ENCODE measurements around the gene MRPS16.

MRPS16 gene

GRCh38 chr10:73228247-73228646, 24.2 kb downstream of the MRPS16 start:
- no peak for TF ChIP-seq EZH2 (IDR thresholded peaks at IDR 0.05; ENCODE audit: borderline replicate concordance, low read length)
- Histone ChIP-seq H3K4me2 (ENCODE audit: low read length) (no peak overlapping the region), H3K9ac (ENCODE audit: low read length) (no peak overlapping the region)

DNA sequence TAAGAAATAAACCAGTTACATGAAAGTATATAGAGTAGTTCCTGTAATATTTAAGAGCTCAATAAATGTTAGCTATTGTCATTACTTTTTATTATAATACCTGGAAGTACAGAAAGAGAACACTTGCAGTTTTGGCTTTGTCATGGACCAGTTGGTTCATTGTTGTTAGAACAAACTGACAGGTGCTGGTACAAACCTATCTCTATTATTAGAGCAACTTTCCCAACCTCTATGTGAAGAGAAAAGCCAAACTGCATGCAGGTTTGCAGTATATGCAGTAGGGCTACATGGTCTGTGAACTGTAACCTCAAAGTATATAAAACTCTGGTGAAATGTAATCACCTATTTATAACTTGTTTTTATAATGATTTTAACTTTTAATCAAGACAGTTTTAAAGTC, 25.8 kb downstream of the MRPS16 start:
- Histone ChIP-seq H3F3A (ENCODE audit: insufficient read depth, low read length) (no peaks in the 10 kb centered on the region), H3K9me2 (ENCODE audit: low read depth, low read length) (no peaks in the 10 kb centered on the region), H3K27me3 (ENCODE audit: insufficient read depth, low read length) (no peaks in the 10 kb centered on the region), H3K9ac (ENCODE audit: low read length) (no peak overlapping the region), H3K9me3 (ENCODE audit: low read length) (no peaks in the 10 kb centered on the region), H3K4me1 (ENCODE audit: insufficient read depth, low read length, severe bottlenecking) (no peaks in the 10 kb centered on the region), H3K27ac (ENCODE audit: low read depth, low read length, poor library complexity, severe bottlenecking) (no peak overlapping the region), H3K79me2 (ENCODE audit: insufficient read depth, low read length) (no peaks in the 10 kb centered on the region), H2AFZ (ENCODE audit: low read length) (no peak overlapping the region), H3K36me3 (ENCODE audit: insufficient read depth, low read length) (no peaks in the 10 kb centered on the region), H3K4me2 (ENCODE audit: low read length) (no peak overlapping the region), H4K20me1 (ENCODE audit: insufficient read depth, low read length) (no peaks in the 10 kb centered on the region), H3K4me3 (ENCODE audit: low read depth, low read length, poor library complexity, severe bottlenecking) (no peak overlapping the region)
- TF ChIP-seq EZH2 (IDR thresholded peaks at IDR 0.05; ENCODE audit: borderline replicate concordance, low read length): no peak
- no peak for TF ChIP-seq CTCF (IDR thresholded peaks at IDR 0.05; ENCODE audit: low read length)

More at GRCh38 chr10:73228247-73228646, 24.2 kb downstream of the MRPS16 start:
- H3K27ac ChIP-seq (ENCODE audit: low read depth, low read length, poor library complexity, severe bottlenecking): no peak overlapping the region
- no peaks in the 10 kb centered on the region for H3K79me2 ChIP-seq (ENCODE audit: insufficient read depth, low read length)
- H3K36me3 ChIP-seq (ENCODE audit: insufficient read depth, low read length): no peaks in the 10 kb centered on the region
- H4K20me1 ChIP-seq (ENCODE audit: insufficient read depth, low read length): no peaks in the 10 kb centered on the region
- no peaks in the 10 kb centered on the region for H3K9me2 ChIP-seq (ENCODE audit: low read depth, low read length)
- no peaks in the 10 kb centered on the region for H3F3A ChIP-seq (ENCODE audit: insufficient read depth, low read length)
- H2AFZ ChIP-seq (ENCODE audit: low read length): no peak overlapping the region
- no peaks in the 10 kb centered on the region for H3K4me1 ChIP-seq (ENCODE audit: insufficient read depth, low read length, severe bottlenecking)
- no peaks in the 10 kb centered on the region for H3K27me3 ChIP-seq (ENCODE audit: insufficient read depth, low read length)
- H3K9me3 ChIP-seq (ENCODE audit: low read length): no peaks in the 10 kb centered on the region
- no peak overlapping the region for H3K4me3 ChIP-seq (ENCODE audit: low read depth, low read length, poor library complexity, severe bottlenecking)

- Histone ChIP-seq H3K4me2 (ENCODE audit: low read length) (no peak overlapping the region), H3K9me2 (ENCODE audit: low read depth, low read length) (no peaks in the 10 kb centered on the region), H3K27ac (ENCODE audit: low read depth, low read length, poor library complexity, severe bottlenecking) (no peak overlapping the region), H3K79me2 (ENCODE audit: insufficient read depth, low read length) (no peaks in the 10 kb centered on the region), H3K9me3 (ENCODE audit: low read length) (no peaks in the 10 kb centered on the region), H3K9ac (ENCODE audit: low read length) (no peak overlapping the region), H3K4me1 (ENCODE audit: insufficient read depth, low read length, severe bottlenecking) (no peaks in the 10 kb centered on the region), H3K4me3 (ENCODE audit: low read depth, low read length, poor library complexity, severe bottlenecking) (no peak overlapping the region), H3K36me3 (ENCODE audit: insufficient read depth, low read length) (no peaks in the 10 kb centered on the region), H2AFZ (ENCODE audit: low read length) (no peak overlapping the region), H3F3A (ENCODE audit: insufficient read depth, low read length) (no peaks in the 10 kb centered on the region), H3K27me3 (ENCODE audit: insufficient read depth, low read length) (no peaks in the 10 kb centered on the region), H4K20me1 (ENCODE audit: insufficient read depth, low read length) (no peaks in the 10 kb centered on the region)
- TF ChIP-seq CTCF (IDR thresholded peaks at IDR 0.05; ENCODE audit: low read length) (no peak), EZH2 (IDR thresholded peaks at IDR 0.05; ENCODE audit: borderline replicate concordance, low read length) (no peak)
Measured at GRCh38 chr10:73225518-73225917, 26.9 kb downstream of the MRPS16 start.

- no peaks in the 10 kb centered on the region for H3K27me3 ChIP-seq (ENCODE audit: insufficient read depth, low read length)
- H3K4me2 ChIP-seq (ENCODE audit: low read length): no peak overlapping the region
- no peaks in the 10 kb centered on the region for H3K4me1 ChIP-seq (ENCODE audit: insufficient read depth, low read length, severe bottlenecking)
- no peaks in the 10 kb centered on the region for H3F3A ChIP-seq (ENCODE audit: insufficient read depth, low read length)
- H3K4me3 ChIP-seq (ENCODE audit: low read depth, low read length, poor library complexity, severe bottlenecking): no peak overlapping the region
- no peak overlapping the region for H3K9ac ChIP-seq (ENCODE audit: low read length)
- no peak overlapping the region for H3K27ac ChIP-seq (ENCODE audit: low read depth, low read length, poor library complexity, severe bottlenecking)
- no peaks in the 10 kb centered on the region for H3K79me2 ChIP-seq (ENCODE audit: insufficient read depth, low read length)
- H3K9me3 ChIP-seq (ENCODE audit: low read length): no peaks in the 10 kb centered on the region
- H3K9me2 ChIP-seq (ENCODE audit: low read depth, low read length): no peaks in the 10 kb centered on the region
- H2AFZ ChIP-seq (ENCODE audit: low read length): no peak overlapping the region
- TF ChIP-seq EZH2 (IDR thresholded peaks at IDR 0.05; ENCODE audit: borderline replicate concordance, low read length): no peak
- TF ChIP-seq CTCF (IDR thresholded peaks at IDR 0.05; ENCODE audit: low read length): no peak
- no peaks in the 10 kb centered on the region for H4K20me1 ChIP-seq (ENCODE audit: insufficient read depth, low read length)
- H3K36me3 ChIP-seq (ENCODE audit: insufficient read depth, low read length): peaks cover 7% of the 10 kb centered on the region
Measured at GRCh38 chr10:73220989-73221388, 31.5 kb downstream of the MRPS16 start.

All from OCI-LY1 (cell line).